ENCODE data around the gene TRIM29. TPM values are rescaled to one million over a fixed set of nuclear protein-coding genes. Genes with fewer than 3 reads are reported as not detected.

The TRIM29 gene
- polyA plus RNA-seq, 1 experiment, result 1.5 TPM

- ChIA-PET CTCF (no interaction called here), POLR2A (no interaction called here)
- no peak for TF ChIP-seq CTCF (IDR thresholded peaks at IDR 0.05; ENCODE audit: insufficient read depth, low read depth, low read length)
- Histone ChIP-seq H3K36me3 (ENCODE audit: control insufficient read depth, insufficient read depth, low read length) (no peaks in the 10 kb centered on the region), H3K4me3 (ENCODE audit: low read depth, low read length) (no peak overlapping the region), H3K27me3 (ENCODE audit: control insufficient read depth, insufficient read depth, low read length) (peaks cover 9% of the 10 kb centered on the region)
- DNase-seq (ENCODE audit: low read depth), result no peak
Observed at GRCh38 chr11:120131941-120132644, 5.8 kb downstream of the TRIM29 start.

DNA sequence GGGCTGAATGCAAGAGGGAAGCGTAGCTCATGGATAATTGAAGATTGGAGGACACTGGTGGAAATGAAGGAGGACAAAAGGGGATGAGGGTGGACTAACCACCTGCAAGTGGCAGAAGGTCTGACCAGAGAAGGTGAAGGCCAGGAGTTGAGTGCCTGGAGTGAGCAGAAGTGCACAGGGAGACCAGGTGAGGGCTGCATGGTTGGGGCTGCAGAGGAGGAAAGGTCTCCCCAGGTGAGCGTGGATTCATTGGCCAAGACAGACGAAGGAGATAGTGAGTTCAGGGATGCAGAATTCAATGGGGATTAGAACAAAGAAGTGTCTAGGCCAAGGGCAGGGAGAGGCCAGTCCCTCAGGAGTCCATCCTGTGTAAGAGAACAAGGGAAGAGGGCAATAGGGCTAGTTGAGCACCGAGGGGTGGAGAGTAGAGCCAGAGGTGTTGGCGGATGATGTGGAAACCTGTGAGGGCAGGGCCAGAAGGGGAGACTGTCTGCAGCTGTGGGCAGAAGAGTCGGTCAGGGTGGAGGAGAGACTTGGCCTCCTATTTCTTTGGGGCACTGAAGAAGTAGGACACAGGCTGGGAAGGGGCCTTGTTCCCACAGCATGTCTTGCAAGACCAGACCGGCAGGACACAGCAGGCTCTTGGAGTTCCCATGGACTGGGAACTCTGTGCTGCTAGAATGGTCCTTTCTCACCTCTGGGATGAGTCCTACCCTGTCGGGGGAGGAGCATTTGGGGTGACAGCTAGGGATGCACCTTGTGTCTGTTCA, 6.7 kb downstream of the TRIM29 start:
- CTCF ChIA-PET, result interaction anchor here (1.5 kb wide), 1 partner anchor 8 kb away, joined by 3 read pairs; no protein-coding TSS in a partner anchor
- Histone ChIP-seq H3K27me3 (ENCODE audit: control insufficient read depth, insufficient read depth, low read length) (peaks cover 9% of the 10 kb centered on the region), H3K36me3 (ENCODE audit: control insufficient read depth, insufficient read depth, low read length) (no peaks in the 10 kb centered on the region), H3K4me3 (ENCODE audit: low read depth, low read length) (no peak overlapping the region)
- no peak for DNase-seq (ENCODE audit: low read depth)
- POLR2A ChIA-PET, result no interaction called here
- no peak for TF ChIP-seq CTCF (IDR thresholded peaks at IDR 0.05; ENCODE audit: insufficient read depth, low read depth, low read length)

DNA sequence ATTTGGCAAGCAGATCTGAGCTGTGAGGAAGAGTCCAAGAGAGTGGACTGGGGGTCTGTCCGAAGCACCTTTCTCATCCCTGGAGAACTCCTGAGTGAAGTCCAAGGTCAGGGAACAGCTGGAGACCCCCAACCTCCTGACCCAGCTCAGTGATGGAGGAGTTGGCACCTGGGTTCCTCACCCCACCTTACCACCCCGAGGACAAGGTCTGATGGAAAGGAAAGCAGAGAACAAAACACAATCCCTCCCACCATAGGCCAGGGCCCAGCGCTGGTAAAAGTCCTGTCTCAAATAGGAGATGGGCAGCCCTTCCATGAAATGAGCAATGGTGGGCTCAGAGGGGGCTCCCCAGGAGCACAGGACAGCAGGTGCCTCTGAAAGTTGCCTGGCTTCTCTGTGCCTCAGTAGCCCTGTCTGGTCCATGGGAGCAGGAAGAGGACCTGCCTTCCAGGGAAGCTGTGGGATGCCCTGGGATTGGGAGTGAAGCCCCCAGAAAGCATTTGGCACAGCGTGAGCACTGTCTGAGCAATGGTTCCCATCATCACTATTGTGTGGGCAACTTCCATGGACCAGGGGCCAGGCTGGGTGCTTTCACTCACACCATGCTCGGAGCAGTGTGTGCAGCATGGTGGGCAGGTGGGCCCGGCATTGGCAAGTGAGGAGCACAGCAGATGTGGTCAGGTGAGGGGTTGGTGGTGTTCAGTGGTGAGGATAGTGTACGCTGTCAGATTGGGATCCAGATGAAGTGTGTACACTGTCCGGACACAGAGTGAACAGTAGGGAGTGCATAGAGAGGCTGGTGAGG, 7.5 kb downstream of the TRIM29 start:
- TF ChIP-seq CTCF (IDR thresholded peaks at IDR 0.05; ENCODE audit: insufficient read depth, low read depth, low read length), result no peak
- CTCF ChIA-PET, result interaction anchor here (1.5 kb wide), 1 partner anchor 9 kb away, joined by 3 read pairs; no protein-coding TSS in a partner anchor
- POLR2A ChIA-PET, result no interaction called here
- H3K4me3 ChIP-seq (ENCODE audit: low read depth, low read length), result no peak overlapping the region
- DNase-seq (ENCODE audit: low read depth), result no peak
- peaks cover 7% of the 10 kb centered on the region; the same call in 1 of the 2 replicates for H3K27me3 ChIP-seq (ENCODE audit: control insufficient read depth, insufficient read depth, low read length)
- H3K36me3 ChIP-seq (ENCODE audit: control insufficient read depth, insufficient read depth, low read length), result no peaks in the 10 kb centered on the region

GRCh38 chr11:120129570-120129969, 8.3 kb downstream of the TRIM29 start:
- ChIA-PET CTCF (interaction anchor here (1.5 to 1.9 kb wide), 3 partner anchors 10 to 21 kb away, joined by 3 to 7 read pairs (median 3); no protein-coding TSS in a partner anchor), POLR2A (no interaction called here)
- Histone ChIP-seq H3K27me3 (ENCODE audit: control insufficient read depth, insufficient read depth, low read length) (peaks cover 2% of the 10 kb centered on the region; the same call in 1 of the 2 replicates), H3K4me3 (ENCODE audit: low read depth, low read length) (no peak overlapping the region), H3K36me3 (ENCODE audit: control insufficient read depth, insufficient read depth, low read length) (no peaks in the 10 kb centered on the region)
- no peak for DNase-seq (ENCODE audit: low read depth)
- TF ChIP-seq CTCF (IDR thresholded peaks at IDR 0.05; ENCODE audit: insufficient read depth, low read depth, low read length), result no peak

All from BJ (cell line).